ENCODE results near the gene MAGEB6B.

MAGEB6B gene, protein sequence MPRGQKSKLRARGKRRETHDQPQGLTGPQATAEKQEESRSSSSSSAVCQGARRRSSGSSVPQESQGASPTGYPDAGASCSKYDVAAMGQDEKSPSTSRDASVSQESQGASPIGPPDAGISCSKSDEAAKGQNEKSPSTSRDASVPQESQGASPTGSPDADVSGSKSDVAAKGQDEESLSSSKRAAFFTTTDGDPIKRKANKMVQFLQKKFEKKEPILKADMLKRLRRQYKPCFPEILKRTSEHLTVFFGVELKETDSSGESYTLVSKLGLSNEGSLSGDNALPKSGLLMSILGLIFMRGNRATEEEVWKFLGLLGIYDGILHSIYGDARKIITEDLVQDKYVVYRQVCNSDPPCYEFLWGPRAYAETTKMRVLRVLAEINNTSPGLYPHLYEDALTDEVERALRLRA

DNA sequence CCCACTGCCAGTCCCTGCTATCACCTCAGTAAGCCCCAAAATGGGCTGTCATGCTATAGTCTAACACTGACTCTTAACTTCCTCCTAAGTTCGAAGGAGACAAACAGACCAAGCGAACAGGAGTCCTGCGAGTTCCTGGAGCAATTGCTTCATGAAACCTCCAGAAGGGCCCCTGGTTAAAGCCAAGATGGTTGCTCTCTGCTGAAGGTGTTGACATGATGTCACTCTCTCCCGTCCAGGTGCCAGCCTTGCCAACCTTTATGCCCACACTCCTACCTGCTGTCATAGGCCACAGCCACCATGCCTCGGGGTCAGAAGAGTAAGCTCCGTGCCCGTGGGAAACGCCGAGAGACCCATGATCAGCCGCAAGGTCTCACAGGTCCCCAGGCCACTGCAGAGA, at the start of gene MAGEB6B:
MAGEB6B (plus strand) TSS at position 301 of the 400 bp plus-strand sequence; CDS start at position 301, 0 bp downstream.
- Histone ChIP-seq H3K4me1 (ENCODE audit: insufficient read depth, low read length, severe bottlenecking) (no peaks in the 10 kb centered on the region), H3K9me2 (ENCODE audit: low read depth, low read length) (no peaks in the 10 kb centered on the region), H3F3A (ENCODE audit: insufficient read depth, low read length) (no peaks in the 10 kb centered on the region), H3K79me2 (ENCODE audit: insufficient read depth, low read length) (no peaks in the 10 kb centered on the region), H3K4me3 (ENCODE audit: low read depth, low read length, poor library complexity, severe bottlenecking) (no peak within 1 kb of the TSS), H3K4me2 (ENCODE audit: low read length) (no peak within 1 kb of the TSS), H3K27ac (ENCODE audit: low read depth, low read length, poor library complexity, severe bottlenecking) (no peak within 1 kb of the TSS), H3K27me3 (ENCODE audit: insufficient read depth, low read length) (no peaks in the 10 kb centered on the region), H3K9ac (ENCODE audit: low read length) (no peak within 1 kb of the TSS), H2AFZ (ENCODE audit: low read length) (no peak within 1 kb of the TSS), H3K36me3 (ENCODE audit: insufficient read depth, low read length) (no peaks in the 10 kb centered on the region), H3K9me3 (ENCODE audit: low read length) (no peaks in the 10 kb centered on the region), H4K20me1 (ENCODE audit: insufficient read depth, low read length) (no peaks in the 10 kb centered on the region)
- no peak for TF ChIP-seq EZH2 (IDR thresholded peaks at IDR 0.05; ENCODE audit: borderline replicate concordance, low read length)
- TF ChIP-seq, protein P1, sequence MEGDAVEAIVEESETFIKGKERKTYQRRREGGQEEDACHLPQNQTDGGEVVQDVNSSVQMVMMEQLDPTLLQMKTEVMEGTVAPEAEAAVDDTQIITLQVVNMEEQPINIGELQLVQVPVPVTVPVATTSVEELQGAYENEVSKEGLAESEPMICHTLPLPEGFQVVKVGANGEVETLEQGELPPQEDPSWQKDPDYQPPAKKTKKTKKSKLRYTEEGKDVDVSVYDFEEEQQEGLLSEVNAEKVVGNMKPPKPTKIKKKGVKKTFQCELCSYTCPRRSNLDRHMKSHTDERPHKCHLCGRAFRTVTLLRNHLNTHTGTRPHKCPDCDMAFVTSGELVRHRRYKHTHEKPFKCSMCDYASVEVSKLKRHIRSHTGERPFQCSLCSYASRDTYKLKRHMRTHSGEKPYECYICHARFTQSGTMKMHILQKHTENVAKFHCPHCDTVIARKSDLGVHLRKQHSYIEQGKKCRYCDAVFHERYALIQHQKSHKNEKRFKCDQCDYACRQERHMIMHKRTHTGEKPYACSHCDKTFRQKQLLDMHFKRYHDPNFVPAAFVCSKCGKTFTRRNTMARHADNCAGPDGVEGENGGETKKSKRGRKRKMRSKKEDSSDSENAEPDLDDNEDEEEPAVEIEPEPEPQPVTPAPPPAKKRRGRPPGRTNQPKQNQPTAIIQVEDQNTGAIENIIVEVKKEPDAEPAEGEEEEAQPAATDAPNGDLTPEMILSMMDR (IDR thresholded peaks at IDR 0.05; ENCODE audit: low read length): no peak

DNA sequence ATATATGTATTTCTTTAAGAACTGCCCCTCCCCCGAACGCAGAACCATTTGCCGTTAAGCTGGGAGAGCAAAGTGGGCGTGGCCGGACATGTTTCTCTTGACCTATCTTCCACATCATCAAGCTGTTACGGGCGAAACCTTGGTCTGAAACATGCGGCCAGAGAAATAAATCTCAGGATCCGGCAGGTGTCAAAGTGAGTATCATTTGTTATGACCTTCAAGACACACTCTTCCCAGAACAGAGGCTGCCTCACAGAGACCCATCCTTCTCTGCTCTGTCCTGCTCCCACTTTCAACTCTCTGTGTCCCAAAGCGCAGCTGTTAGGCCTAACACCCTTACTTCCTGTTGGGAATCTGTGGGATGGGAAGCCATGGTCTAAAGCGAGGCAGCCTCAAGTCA, 22.1 kb upstream of the MAGEB6B start, which contains the start of gene MAGEB18:
MAGEB18 (plus strand) TSS at position 70 of the 400 bp plus-strand sequence. CDS start 643 bp downstream, outside the sequence.
- H3K9me2 ChIP-seq (ENCODE audit: low read depth, low read length): no peaks in the 10 kb centered on the region
- no peak for TF ChIP-seq EZH2 (IDR thresholded peaks at IDR 0.05; ENCODE audit: borderline replicate concordance, low read length)
- TF ChIP-seq, protein P1 (IDR thresholded peaks at IDR 0.05; ENCODE audit: low read length): no peak
- H3K4me1 ChIP-seq (ENCODE audit: insufficient read depth, low read length, severe bottlenecking): no peaks in the 10 kb centered on the region
- no peak within 1 kb of the TSS for H2AFZ ChIP-seq (ENCODE audit: low read length)
- no peak within 1 kb of the TSS for H3K4me3 ChIP-seq (ENCODE audit: low read depth, low read length, poor library complexity, severe bottlenecking)
- H3K9me3 ChIP-seq (ENCODE audit: low read length): no peaks in the 10 kb centered on the region
- no peak within 1 kb of the TSS for H3K4me2 ChIP-seq (ENCODE audit: low read length)
- H3K36me3 ChIP-seq (ENCODE audit: insufficient read depth, low read length): no peaks in the 10 kb centered on the region
- H3K9ac ChIP-seq (ENCODE audit: low read length): no peak within 1 kb of the TSS
- no peaks in the 10 kb centered on the region for H3F3A ChIP-seq (ENCODE audit: insufficient read depth, low read length)
- no peaks in the 10 kb centered on the region for H3K27me3 ChIP-seq (ENCODE audit: insufficient read depth, low read length)
- H4K20me1 ChIP-seq (ENCODE audit: insufficient read depth, low read length): no peaks in the 10 kb centered on the region
- H3K27ac ChIP-seq (ENCODE audit: low read depth, low read length, poor library complexity, severe bottlenecking): no peak within 1 kb of the TSS
- H3K79me2 ChIP-seq (ENCODE audit: insufficient read depth, low read length): no peaks in the 10 kb centered on the region

DNA sequence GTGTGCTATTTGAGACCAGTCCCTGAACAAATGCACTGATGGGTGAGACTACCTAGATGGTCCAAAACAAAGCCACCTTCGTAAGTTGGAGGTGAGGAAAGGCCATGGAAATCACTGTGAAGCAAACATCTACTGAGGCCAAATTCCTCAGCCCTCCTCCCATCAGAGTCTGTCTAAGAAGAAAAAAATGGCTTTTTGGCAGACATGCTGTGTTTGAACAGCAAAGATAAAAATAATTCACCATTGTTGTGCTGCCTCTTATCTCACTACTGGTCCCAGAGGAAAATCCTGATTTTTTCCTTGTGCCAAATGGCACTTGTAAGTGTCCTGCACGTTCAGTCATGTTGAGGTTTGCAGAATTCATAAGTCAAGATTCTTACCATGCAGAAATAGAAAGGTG, 14.4 kb upstream of the MAGEB6B start:
- no peaks in the 10 kb centered on the region for H3K9me2 ChIP-seq (ENCODE audit: low read depth, low read length)
- no peak for TF ChIP-seq EZH2 (IDR thresholded peaks at IDR 0.05; ENCODE audit: borderline replicate concordance, low read length)
- TF ChIP-seq, protein P1 (IDR thresholded peaks at IDR 0.05; ENCODE audit: low read length): no peak

More for the DNA sequence above, 14.4 kb upstream of the MAGEB6B start:
- no peak overlapping the region for H3K27ac ChIP-seq (ENCODE audit: low read depth, low read length, poor library complexity, severe bottlenecking)
- no peaks in the 10 kb centered on the region for H3K79me2 ChIP-seq (ENCODE audit: insufficient read depth, low read length)
- H4K20me1 ChIP-seq (ENCODE audit: insufficient read depth, low read length): no peaks in the 10 kb centered on the region
- H3K4me1 ChIP-seq (ENCODE audit: insufficient read depth, low read length, severe bottlenecking): no peaks in the 10 kb centered on the region
- no peak overlapping the region for H3K4me2 ChIP-seq (ENCODE audit: low read length)
- no peaks in the 10 kb centered on the region for H3K9me3 ChIP-seq (ENCODE audit: low read length)
- no peak overlapping the region for H2AFZ ChIP-seq (ENCODE audit: low read length)
- no peaks in the 10 kb centered on the region for H3K27me3 ChIP-seq (ENCODE audit: insufficient read depth, low read length)
- H3K4me3 ChIP-seq (ENCODE audit: low read depth, low read length, poor library complexity, severe bottlenecking): no peak overlapping the region
- H3K36me3 ChIP-seq (ENCODE audit: insufficient read depth, low read length): no peaks in the 10 kb centered on the region
- no peaks in the 10 kb centered on the region for H3F3A ChIP-seq (ENCODE audit: insufficient read depth, low read length)
- H3K9ac ChIP-seq (ENCODE audit: low read length): no peak overlapping the region
